ENCODE results near the gene FNIP2.

Gene FNIP2

DNA sequence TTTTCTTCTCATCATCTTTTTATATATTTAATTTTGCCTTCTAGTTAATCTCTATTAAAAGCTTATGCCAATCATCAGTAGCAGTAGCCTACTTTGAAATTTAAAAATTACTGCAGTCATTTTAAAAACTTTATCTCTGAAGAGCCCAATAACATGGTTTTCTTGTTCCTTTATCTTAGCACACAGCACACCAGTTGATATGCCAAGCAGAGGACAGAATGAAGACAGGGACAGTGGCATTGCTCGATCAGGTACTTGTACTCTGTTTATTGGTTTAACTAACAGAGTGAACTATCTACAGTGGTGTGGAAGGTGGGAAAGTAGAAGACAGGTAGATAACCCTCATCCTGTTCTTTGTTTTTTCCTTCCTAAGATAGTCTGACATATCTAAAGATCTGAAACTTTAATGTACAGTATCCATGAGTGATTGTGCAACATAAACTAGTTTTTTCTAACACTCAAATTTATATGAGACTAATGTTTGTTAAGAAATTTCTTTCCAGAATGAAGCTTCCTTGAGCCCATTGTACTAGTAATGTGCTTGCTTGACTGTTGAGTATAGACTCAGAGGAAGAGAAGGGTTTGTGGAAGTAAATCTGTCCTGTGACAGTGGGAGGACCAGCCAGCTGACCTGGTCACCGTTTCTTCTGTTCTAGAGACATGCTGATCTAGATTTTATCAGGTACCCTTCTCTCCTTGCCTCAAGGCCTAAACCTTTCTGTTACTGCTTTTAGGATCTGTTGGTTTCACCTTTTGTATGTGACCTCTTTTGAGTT lies 66.6 kb downstream of the FNIP2 start:
- POLR2A ChIA-PET, result no interaction called here
- CTCF ChIA-PET, result interaction anchor here (0.6 to 7.5 kb wide), 3 partner anchors 9 to 643 kb away, joined by 3 to 70 read pairs (median 9); no protein-coding TSS in a partner anchor

DNA sequence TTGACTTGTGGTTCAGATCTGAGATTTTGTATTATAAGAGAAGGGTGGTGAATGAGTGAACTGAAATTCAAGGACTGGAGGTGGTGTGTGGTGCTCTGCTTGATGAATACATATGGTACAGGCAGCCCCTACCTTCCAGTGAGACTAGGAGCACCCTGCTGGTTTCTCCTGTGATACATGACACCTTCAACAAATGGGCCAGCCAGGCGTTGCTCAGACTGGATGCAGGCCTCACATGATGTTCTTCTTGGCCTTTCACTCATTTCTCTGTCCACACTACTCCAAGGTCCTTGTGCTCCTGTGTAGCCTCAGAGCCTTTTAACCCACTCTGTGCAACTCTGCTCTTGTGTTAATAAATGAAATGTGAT lies 67.2 kb downstream of the FNIP2 start:
- CTCF ChIA-PET, result interaction anchor here (2.6 to 7.5 kb wide), 2 partner anchors 9 to 14 kb away, joined by 9 to 70 read pairs; no protein-coding TSS in a partner anchor
- no peak overlapping the region for H3K4me3 ChIP-seq (ENCODE audit: low read depth, low read length)
- TF ChIP-seq CTCF (IDR thresholded peaks at IDR 0.05; ENCODE audit: insufficient read depth, low read length, missing control alignments), result no peak
- POLR2A ChIA-PET, result no interaction called here
- no peak for DNase-seq (ENCODE audit: low read depth, low spot score)

More for the DNA sequence above, 66.6 kb downstream of the FNIP2 start:
- H3K4me3 ChIP-seq (ENCODE audit: low read depth, low read length), result no peak overlapping the region
- no peak for TF ChIP-seq CTCF (IDR thresholded peaks at IDR 0.05; ENCODE audit: insufficient read depth, low read length, missing control alignments)
- no peak for DNase-seq (ENCODE audit: low read depth, low spot score)

GRCh38 chr4:158836828-158837449 lies 68.1 kb downstream of the FNIP2 start:
- CTCF ChIA-PET, result interaction anchor here (7.5 kb wide), 1 partner anchor 13 kb away, joined by 70 read pairs; no protein-coding TSS in a partner anchor
- no peak overlapping the region for H3K4me3 ChIP-seq (ENCODE audit: low read depth, low read length)
- no peak for TF ChIP-seq CTCF (IDR thresholded peaks at IDR 0.05; ENCODE audit: insufficient read depth, low read length, missing control alignments)
- no peak for DNase-seq (ENCODE audit: low read depth, low spot score)
- POLR2A ChIA-PET, result no interaction called here

GRCh38 chr4:158837527-158838141 lies 68.8 kb downstream of the FNIP2 start:
- POLR2A ChIA-PET, result no interaction called here
- DNase-seq (ENCODE audit: low read depth, low spot score), result no peak
- H3K4me3 ChIP-seq (ENCODE audit: low read depth, low read length), result no peak overlapping the region
- CTCF ChIA-PET, result interaction anchor here (0.9 to 7.5 kb wide), 3 partner anchors 13 to 365 kb away, joined by 3 to 70 read pairs (median 4); no protein-coding TSS in a partner anchor
- TF ChIP-seq CTCF (IDR thresholded peaks at IDR 0.05; ENCODE audit: insufficient read depth, low read length, missing control alignments), result no peak

DNA sequence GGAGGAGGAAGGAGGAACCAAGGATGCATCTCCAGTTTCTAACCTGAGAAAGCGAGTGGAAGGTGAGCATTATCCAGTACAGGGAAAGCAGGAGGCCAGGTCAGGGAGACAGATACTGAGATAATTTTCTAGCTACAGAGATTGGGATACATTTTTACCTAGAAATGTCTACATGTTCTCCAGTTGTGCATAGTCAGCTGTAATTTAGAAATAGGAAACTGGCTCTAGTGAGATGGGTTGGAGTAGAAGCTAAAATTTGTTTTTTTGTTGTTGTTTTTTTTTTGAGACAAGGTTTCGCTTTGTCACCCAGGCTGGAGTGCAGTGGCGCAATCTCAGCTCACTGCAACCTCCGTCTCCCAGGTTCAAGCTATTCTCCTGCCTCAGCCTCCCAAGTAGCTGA lies 71.3 kb downstream of the FNIP2 start:
- POLR2A ChIA-PET, result no interaction called here

More for the DNA sequence above, 71.3 kb downstream of the FNIP2 start:
- CTCF ChIA-PET, result interaction anchor here (1.5 to 7.5 kb wide), 2 partner anchors 10 to 110 kb away, joined by 5 to 70 read pairs; no protein-coding TSS in a partner anchor
- no peak overlapping the region for H3K4me3 ChIP-seq (ENCODE audit: low read depth, low read length)
- no peak for TF ChIP-seq CTCF (IDR thresholded peaks at IDR 0.05; ENCODE audit: insufficient read depth, low read length, missing control alignments)
- no peak for DNase-seq (ENCODE audit: low read depth, low spot score)
